GM08714 (cell line): ENCODE data around the gene TGFBR3.

Experiments used
- H3K4me3 ChIP-seq: fragments of 200-500 bp; sonication (Bioruptor generic); 2 replicates; pipeline ENCODE4 v1.5.1; 2014; ENCODE audit warnings: mild to moderate bottlenecking, low read length, inconsistent platforms
- ZNF274 ChIP-seq: IDR thresholded peaks from 2 replicates; pipeline ENCODE4 v1.6.1; 2012; ENCODE audit warnings: mild to moderate bottlenecking, low read depth, low read length

Gene TGFBR3

GRCh38 chr1:91781901-91782622 is 103.9 kb downstream of the TGFBR3 start:
- TF ChIP-seq ZNF274, result no peak
- H3K4me3 ChIP-seq, result no peak overlapping the region

- H3K4me3 ChIP-seq, result no peak overlapping the region
- TF ChIP-seq ZNF274, result no peak
These were observed 104.6 kb downstream of the TGFBR3 start for GRCh38 chr1:91781371-91781825.

- TF ChIP-seq ZNF274, result no peak
These were observed 106.4 kb downstream of the TGFBR3 start for GRCh38 chr1:91779548-91780021.

GRCh38 chr1:91778964-91779363 is 107.0 kb downstream of the TGFBR3 start:
- TF ChIP-seq ZNF274, result no peak

More at GRCh38 chr1:91779548-91780021, 106.4 kb downstream of the TGFBR3 start:
- no peak overlapping the region for H3K4me3 ChIP-seq

GRCh38 chr1:91777630-91778300 is 108.2 kb downstream of the TGFBR3 start:
- no peak for TF ChIP-seq ZNF274
- H3K4me3 ChIP-seq, result no peak overlapping the region

More at GRCh38 chr1:91778964-91779363, 107.0 kb downstream of the TGFBR3 start:
- H3K4me3 ChIP-seq, result no peak overlapping the region

GRCh38 chr1:91777196-91777595 is 108.8 kb downstream of the TGFBR3 start:
- no peak overlapping the region for H3K4me3 ChIP-seq
- no peak for TF ChIP-seq ZNF274

- no peak overlapping the region for H3K4me3 ChIP-seq
- TF ChIP-seq ZNF274, result no peak
These were observed 109.7 kb downstream of the TGFBR3 start for GRCh38 chr1:91776068-91776794.

- H3K4me3 ChIP-seq, result no peak overlapping the region
- no peak for TF ChIP-seq ZNF274
These were observed 110.7 kb downstream of the TGFBR3 start for GRCh38 chr1:91775227-91775626.

GRCh38 chr1:91774520-91775203 is 111.3 kb downstream of the TGFBR3 start:
- TF ChIP-seq ZNF274, result no peak
- no peak overlapping the region for H3K4me3 ChIP-seq

- no peak overlapping the region for H3K4me3 ChIP-seq
- no peak for TF ChIP-seq ZNF274
These were observed 114.2 kb downstream of the TGFBR3 start for GRCh38 chr1:91771717-91772116.

- no peak overlapping the region for H3K4me3 ChIP-seq
- no peak for TF ChIP-seq ZNF274
These were observed 115.2 kb downstream of the TGFBR3 start for GRCh38 chr1:91770667-91771268.

GRCh38 chr1:91769742-91770141 is 116.2 kb downstream of the TGFBR3 start:
- no peak for TF ChIP-seq ZNF274
- H3K4me3 ChIP-seq, result no peak overlapping the region
